Endothelial cell of umbilical vein (primary cell): ENCODE data around the gene LRRC3C.

ENCODE experiments used
- EZH2 ChIP-seq: IDR thresholded peaks from 2 replicates; pipeline ENCODE4 v1.6.1; 2012; ENCODE audit warnings: borderline replicate concordance, low read depth, mild to moderate bottlenecking, moderate library complexity, low read length, inconsistent platforms; ENCODE audit not compliant: severe bottlenecking
- JUN ChIP-seq: IDR thresholded peaks from 2 replicates; pipeline ENCODE4 v1.6.1; 2011; ENCODE audit warnings: borderline replicate concordance, low read depth; ENCODE audit not compliant: insufficient read length, insufficient read depth
- MAX ChIP-seq: IDR thresholded peaks from 2 replicates; pipeline ENCODE4 v1.6.1; 2011; ENCODE audit not compliant: insufficient read depth, insufficient read length
- MYC ChIP-seq: IDR thresholded peaks from one replicate; pipeline ENCODE4 v1.6.1; 2011; ENCODE audit warnings: mild to moderate bottlenecking, low read depth, low read length
- POLR2A ChIP-seq: IDR thresholded peaks from 2 replicates; pipeline ENCODE4 v1.6.1; 2012; ENCODE audit warnings: low read depth, mild to moderate bottlenecking, control low read depth, low read length
- POLR2AphosphoS5 ChIP-seq: IDR thresholded peaks from 2 replicates; pipeline ENCODE4 v1.6.1; 2012; ENCODE audit warnings: low read depth, mild to moderate bottlenecking, control low read depth, low read length, moderate library complexity; ENCODE audit not compliant: insufficient read depth
- TF ChIP-seq, protein P1 (sequence below), 2 donors: IDR thresholded peaks; 1 replicate in 1 of 2; 2 replicates in 1 of 2; pipeline ENCODE4 v1.5.1; 2011; ENCODE audit warnings: low read length in 2 of 2, mild to moderate bottlenecking in 2 of 2, moderate library complexity in 2 of 2, control low read depth in 1 of 2, inconsistent platforms in 1 of 2, low read depth in 1 of 2; ENCODE audit not compliant: insufficient read depth in 1 of 2; ENCODE audit errors: extremely low read depth in 1 of 2

- TF ChIP-seq, protein P1, sequence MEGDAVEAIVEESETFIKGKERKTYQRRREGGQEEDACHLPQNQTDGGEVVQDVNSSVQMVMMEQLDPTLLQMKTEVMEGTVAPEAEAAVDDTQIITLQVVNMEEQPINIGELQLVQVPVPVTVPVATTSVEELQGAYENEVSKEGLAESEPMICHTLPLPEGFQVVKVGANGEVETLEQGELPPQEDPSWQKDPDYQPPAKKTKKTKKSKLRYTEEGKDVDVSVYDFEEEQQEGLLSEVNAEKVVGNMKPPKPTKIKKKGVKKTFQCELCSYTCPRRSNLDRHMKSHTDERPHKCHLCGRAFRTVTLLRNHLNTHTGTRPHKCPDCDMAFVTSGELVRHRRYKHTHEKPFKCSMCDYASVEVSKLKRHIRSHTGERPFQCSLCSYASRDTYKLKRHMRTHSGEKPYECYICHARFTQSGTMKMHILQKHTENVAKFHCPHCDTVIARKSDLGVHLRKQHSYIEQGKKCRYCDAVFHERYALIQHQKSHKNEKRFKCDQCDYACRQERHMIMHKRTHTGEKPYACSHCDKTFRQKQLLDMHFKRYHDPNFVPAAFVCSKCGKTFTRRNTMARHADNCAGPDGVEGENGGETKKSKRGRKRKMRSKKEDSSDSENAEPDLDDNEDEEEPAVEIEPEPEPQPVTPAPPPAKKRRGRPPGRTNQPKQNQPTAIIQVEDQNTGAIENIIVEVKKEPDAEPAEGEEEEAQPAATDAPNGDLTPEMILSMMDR (IDR thresholded peaks at IDR 0.05; ENCODE audit: extremely low read depth in 1 of 2, insufficient read depth in 1 of 2, low read depth in 1 of 2, low read length in 2 of 2), result no peak
- TF ChIP-seq JUN, result no peak
- TF ChIP-seq POLR2A, result no peak
- TF ChIP-seq MYC, result no peak
- no peak for TF ChIP-seq POLR2AphosphoS5
- TF ChIP-seq EZH2, result no peak
- TF ChIP-seq MAX, result no peak
Observed at GRCh38 chr17:39952680-39953470, 25.3 kb downstream of the LRRC3C start.
